Stimulated activated CD4-positive, alpha-beta T cell treated with anti-CD3 and anti-CD28 coated beads, Interleukin-15, amount 100 ng/mL, for 24 hours (primary cell): ENCODE data around the gene CCNI.

ENCODE experiments used
- DNase-seq: peaks from one replicate; pipeline ENCODE4 v3.0.0-alpha.2; 2020

The CCNI gene

DNA sequence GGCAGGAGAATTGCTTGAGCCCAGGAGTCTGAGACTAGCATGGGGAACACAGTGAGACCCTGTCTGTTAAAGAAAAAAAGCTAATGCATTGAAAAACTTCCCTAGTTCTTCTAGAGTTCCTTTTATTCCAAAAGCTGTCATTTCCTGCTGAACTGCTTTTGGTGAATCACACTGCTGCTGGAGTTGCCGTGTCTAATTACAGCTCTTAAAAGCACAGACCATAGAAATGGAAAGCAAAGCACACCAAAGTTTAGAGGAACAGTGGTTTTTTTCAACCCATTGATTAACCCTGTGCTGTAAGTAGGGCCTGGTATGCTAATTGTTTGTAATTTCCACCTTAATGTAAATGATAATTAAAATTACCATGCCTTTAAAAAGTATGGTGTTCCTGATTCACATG, 73.9 kb downstream of the CCNI start:
- no peak for DNase-seq

GRCh38 chr4:76998251-76998901, 77.4 kb downstream of the CCNI start:
- DNase-seq, result no peak

- DNase-seq, result no peak
Measured at GRCh38 chr4:76997532-76997931, 78.3 kb downstream of the CCNI start.
